Osteoblast (primary cell): ENCODE data around the gene KRTAP2-4. TPM values are rescaled to one million over a fixed set of nuclear protein-coding genes. Genes with fewer than 3 reads are reported as not detected.
A peak's percentile ranks its signal among the peaks of the same experiment; 100 is the strongest.
"Not testable (repeated sequence)": the region's sequence is repeated elsewhere in the genome, so short reads cannot be mapped to it uniquely, and the experiment has no call there.

Experiments
- DNase-seq: peaks from one replicate; pipeline ENCODE4 v3.0.0; 2011; ENCODE audit warnings: low spot score, mixed read lengths; ENCODE audit not compliant: insufficient read length; ENCODE audit errors: missing footprints
- H2AFZ ChIP-seq: 2 replicates; pipeline ENCODE4 v1.6.0; 2011; ENCODE audit warnings: mild to moderate bottlenecking, low read length
- H3K27ac ChIP-seq: 2 replicates; pipeline ENCODE4 v1.5.1; 2011; ENCODE audit warnings: mild to moderate bottlenecking, low read depth, low read length, moderate library complexity
- H3K27me3 ChIP-seq: 2 replicates; pipeline ENCODE4 v1.6.0; 2012; ENCODE audit warnings: mild to moderate bottlenecking, control low read depth, inconsistent platforms, low read length, moderate library complexity; ENCODE audit not compliant: insufficient read depth
- H3K36me3 ChIP-seq: 2 replicates; pipeline ENCODE4 v1.5.1; 2011; ENCODE audit warnings: mild to moderate bottlenecking, low read length, control low read depth, moderate library complexity; ENCODE audit not compliant: insufficient read depth
- H3K4me1 ChIP-seq: 2 replicates; pipeline ENCODE4 v1.5.1; 2011; ENCODE audit warnings: mild to moderate bottlenecking, low read length, control low read depth, moderate library complexity; ENCODE audit not compliant: insufficient read depth
- H3K4me2 ChIP-seq: 2 replicates; pipeline ENCODE4 v1.6.0; 2011; ENCODE audit warnings: mild to moderate bottlenecking, low read length; ENCODE audit not compliant: insufficient read depth
- H3K4me3 ChIP-seq: fragments of 200-600 bp; sonication (generic); 3 replicates; pipeline ENCODE4 v1.5.1; 2012; ENCODE audit warnings: mild to moderate bottlenecking, low read length, inconsistent platforms; ENCODE audit not compliant: insufficient read depth
- H3K79me2 ChIP-seq: 2 replicates; pipeline ENCODE4 v1.6.0; 2012; ENCODE audit warnings: mild to moderate bottlenecking, low read length, control low read depth, inconsistent platforms; ENCODE audit not compliant: insufficient read depth
- H3K9me3 ChIP-seq: 2 replicates; pipeline ENCODE4 v1.5.1; 2011; ENCODE audit warnings: low read depth, low read length, control low read depth
- H4K20me1 ChIP-seq: 2 replicates; pipeline ENCODE4 v1.6.0; 2012; ENCODE audit warnings: mild to moderate bottlenecking, low read length, control low read depth; ENCODE audit not compliant: insufficient read depth
- CTCF ChIP-seq: IDR thresholded peaks from 2 replicates; pipeline ENCODE4 v1.5.1; 2011; ENCODE audit warnings: mild to moderate bottlenecking, low read depth, low read length, moderate library complexity; ENCODE audit errors: extremely low read depth
- total RNA-seq: library from RNA; depleted of rRNA; stranded (reverse); fragments of >200 nt; gene quantifications from 2 replicates; pipeline ENCODE4 v1.2.3, GENCODE V29; 2012

Gene KRTAP2-4
- total RNA-seq, 1 donor, result not detected

- H3K27ac ChIP-seq, result peak overlapping the region; percentile 70
- no peak for TF ChIP-seq CTCF
- no peaks in the 10 kb centered on the region for H3K36me3 ChIP-seq
- H2AFZ ChIP-seq, result no peak overlapping the region
- H3K27me3 ChIP-seq, result no peaks in the 10 kb centered on the region
- no peaks in the 10 kb centered on the region for H4K20me1 ChIP-seq
- peaks cover 5% of the 10 kb centered on the region for H3K79me2 ChIP-seq
- DNase-seq, result no peak
- H3K4me2 ChIP-seq, result no peak overlapping the region
- H3K4me3 ChIP-seq, result no peak overlapping the region
- H3K9me3 ChIP-seq, result no peaks in the 10 kb centered on the region
- peaks cover 45% of the 10 kb centered on the region for H3K4me1 ChIP-seq
Measured at GRCh38 chr17:41042953-41043352, 22.7 kb downstream of the KRTAP2-4 start.

DNA sequence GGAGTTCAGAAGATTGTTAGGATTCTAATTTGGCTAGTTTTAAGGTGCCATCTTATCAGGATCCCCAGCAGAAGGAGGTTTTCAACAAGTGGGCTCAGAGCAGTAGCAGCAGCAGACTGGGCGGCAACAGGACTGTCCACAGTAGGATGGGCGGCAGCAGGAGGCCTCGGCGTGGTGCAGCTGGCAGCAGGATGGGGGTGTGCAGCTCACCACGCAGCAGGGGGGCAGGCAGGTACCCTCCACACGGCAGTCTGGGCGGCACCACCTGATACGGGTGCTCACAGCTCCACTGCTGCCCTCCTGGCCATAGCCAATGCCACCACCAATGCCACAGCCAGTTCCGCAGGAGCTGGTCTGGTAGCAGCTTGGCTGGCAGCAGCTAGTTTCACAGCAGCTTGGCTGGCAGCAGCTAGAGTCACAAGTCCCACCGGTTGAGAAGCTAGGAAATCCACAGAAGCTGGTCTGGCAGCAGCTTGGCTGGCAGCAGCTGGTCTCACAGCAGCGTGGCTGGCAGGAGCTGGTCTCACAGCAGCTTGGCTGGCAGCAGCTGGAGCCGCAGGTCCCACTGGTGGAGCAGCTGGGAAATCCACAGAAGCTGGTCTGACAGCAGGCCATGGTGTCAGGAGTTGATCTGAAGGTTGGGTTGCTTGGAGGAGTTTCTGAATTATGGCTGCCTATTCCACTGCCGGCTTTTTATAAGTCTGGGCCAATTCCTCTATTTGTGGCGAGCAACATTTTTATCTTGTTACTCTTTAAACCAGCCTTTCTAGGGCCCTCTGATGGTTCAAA lies 24.7 kb downstream of the KRTAP2-4 start, which contains the start of gene KRTAP1-1:
TSS of gene KRTAP1-1 (minus strand) at position 668 of the 789 bp plus-strand sequence. CDS start at position 615, 53 bp downstream.
- H2AFZ ChIP-seq, result peak within 1 kb of the TSS; percentile 35
- H3K27me3 ChIP-seq, H3K9me3 ChIP-seq, H4K20me1 ChIP-seq, H3K36me3 ChIP-seq, H3K79me2 ChIP-seq: not testable (repeated sequence)
- H3K27ac ChIP-seq, result peak within 1 kb of the TSS; percentile 70
- DNase-seq, result peak; percentile 89
- peak within 1 kb of the TSS; percentile 54 for H3K4me3 ChIP-seq
- peak within 1 kb of the TSS; percentile 38 for H3K4me2 ChIP-seq
- peaks cover 42% of the 10 kb centered on the region for H3K4me1 ChIP-seq

- peaks cover 42% of the 10 kb centered on the region for H3K4me1 ChIP-seq
- H3K27me3 ChIP-seq, result no peaks in the 10 kb centered on the region
- TF ChIP-seq CTCF, result no peak
- H3K9me3 ChIP-seq, result no peaks in the 10 kb centered on the region
- H2AFZ ChIP-seq, result no peak overlapping the region
- H3K4me2 ChIP-seq, result no peak overlapping the region
- H3K36me3 ChIP-seq, result no peaks in the 10 kb centered on the region
- H3K79me2 ChIP-seq, result peaks cover 5% of the 10 kb centered on the region
- no peaks in the 10 kb centered on the region for H4K20me1 ChIP-seq
- H3K4me3 ChIP-seq, result no peak overlapping the region
- no peak for DNase-seq
- H3K27ac ChIP-seq, result no peak overlapping the region
Measured at GRCh38 chr17:41037853-41038350, 27.8 kb downstream of the KRTAP2-4 start.

DNA sequence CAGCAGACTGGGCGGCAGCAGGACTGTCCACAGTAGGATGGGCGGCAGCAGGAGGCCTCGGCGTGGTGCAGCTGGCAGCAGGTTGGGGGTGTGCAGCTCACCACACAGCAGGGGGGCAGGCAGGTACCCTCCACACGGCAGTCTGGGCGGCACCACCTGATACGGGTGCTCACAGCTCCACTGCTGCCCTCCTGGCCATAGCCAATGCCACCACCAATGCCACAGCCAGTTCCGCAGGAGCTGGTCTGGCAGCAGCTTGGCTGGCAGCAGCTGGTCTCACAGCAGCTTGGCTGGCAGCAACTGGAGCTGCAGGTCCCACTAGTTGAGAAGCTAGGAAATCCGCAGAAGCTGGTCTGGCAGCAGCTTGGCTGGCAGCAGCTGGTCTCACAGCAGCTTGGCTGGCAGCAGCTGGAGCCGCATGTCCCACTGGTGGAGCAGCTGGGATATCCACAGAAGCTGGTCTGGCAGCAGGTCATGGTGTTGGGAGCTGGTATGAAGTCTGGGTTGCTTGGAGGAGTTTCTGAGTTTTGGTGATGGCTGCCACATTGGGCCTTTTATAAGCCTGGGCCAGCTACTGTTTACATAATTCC lies 31.2 kb downstream of the KRTAP2-4 start, which contains the start of gene KRTAP1-3:
TSS of gene KRTAP1-3 (minus strand) at position 529 of the 590 bp plus-strand sequence. CDS start at position 476, 53 bp downstream.
- H3K27me3 ChIP-seq, H3K4me2 ChIP-seq, H3K36me3 ChIP-seq, H3K4me3 ChIP-seq, H3K79me2 ChIP-seq, H4K20me1 ChIP-seq, H3K27ac ChIP-seq, H3K9me3 ChIP-seq: not testable (repeated sequence)
- peaks cover 16% of the 10 kb centered on the region for H3K4me1 ChIP-seq
- peak within 1 kb of the TSS; percentile 32 for H2AFZ ChIP-seq
- peak; percentile 45 for DNase-seq
